Stimulated activated CD4-positive, alpha-beta T cell treated with anti-CD3 and anti-CD28 coated beads, Interleukin-15, amount 100 ng/mL, for 48 hours (primary cell): ENCODE results near the gene GRHL1.
A peak's percentile ranks its signal among the peaks of the same experiment; 100 is the strongest.
"Not testable (repeated sequence)": the region's sequence is repeated elsewhere in the genome, so short reads cannot be mapped to it uniquely, and the experiment has no call there.

ENCODE experiments used
- DNase-seq, 2 donors: peaks; one replicate each; pipeline ENCODE4 v3.0.0-alpha.2; 2020; ENCODE audit warnings: low read depth in 2 of 2

GRHL1 gene

GRCh38 chr2:10022966-10023662 lies 71.6 kb downstream of the GRHL1 start:
- no peak for DNase-seq

- no peak for DNase-seq
Observed at GRCh38 chr2:10026940-10027569, 75.6 kb downstream of the GRHL1 start.

GRCh38 chr2:10027660-10028330 lies 76.3 kb downstream of the GRHL1 start:
- DNase-seq = no peak

GRCh38 chr2:10028407-10028987 lies 77.0 kb downstream of the GRHL1 start:
- no peak for DNase-seq

GRCh38 chr2:10028988-10029874 lies 77.7 kb downstream of the GRHL1 start:
- peak in 1 of 2 donors; percentile 14 for DNase-seq

- DNase-seq = no peak
Observed at GRCh38 chr2:10029875-10030223, 78.4 kb downstream of the GRHL1 start.

- no peak for DNase-seq
Observed at GRCh38 chr2:10030311-10030736, 78.8 kb downstream of the GRHL1 start.

- not testable (repeated sequence) for DNase-seq
Observed at GRCh38 chr2:10030798-10031197, 79.3 kb downstream of the GRHL1 start.

- DNase-seq = no peak
Observed at GRCh38 chr2:10031886-10032745, 80.6 kb downstream of the GRHL1 start.

GRCh38 chr2:10032746-10033105 lies 81.2 kb downstream of the GRHL1 start:
- DNase-seq = no peak

GRCh38 chr2:10033251-10034006 lies 81.9 kb downstream of the GRHL1 start:
- no peak for DNase-seq

GRCh38 chr2:10034333-10035052 lies 83.0 kb downstream of the GRHL1 start:
- no peak for DNase-seq

- no peak for DNase-seq
Observed at GRCh38 chr2:10035053-10035422, 83.5 kb downstream of the GRHL1 start.

GRCh38 chr2:10035633-10036032 lies 84.1 kb downstream of the GRHL1 start:
- DNase-seq = no peak

GRCh38 chr2:10036095-10036884 lies 84.8 kb downstream of the GRHL1 start:
- peak in 1 of 2 donors; percentile 14 for DNase-seq

GRCh38 chr2:10038123-10038522 lies 86.6 kb downstream of the GRHL1 start:
- no peak for DNase-seq

- no peak for DNase-seq
Observed at GRCh38 chr2:10038716-10039115, 87.2 kb downstream of the GRHL1 start.

GRCh38 chr2:10039658-10040410 lies 88.3 kb downstream of the GRHL1 start:
- no peak for DNase-seq
